HG03565 (cell line): ENCODE data around the gene PALD1.
A peak's percentile ranks its signal among the peaks of the same experiment; 100 is the strongest.
"Not testable (repeated sequence)": the region's sequence is repeated elsewhere in the genome, so short reads cannot be mapped to it uniquely, and the experiment has no call there.

Source experiments
- ATAC-seq: cut with Tn5 transposase; IDR thresholded peaks from one replicate; pipeline ENCODE4 v1.9.1; 2021; ENCODE audit warnings: mild to moderate bottlenecking, moderate library complexity; ENCODE audit not compliant: unreplicated experiment

Gene PALD1

DNA sequence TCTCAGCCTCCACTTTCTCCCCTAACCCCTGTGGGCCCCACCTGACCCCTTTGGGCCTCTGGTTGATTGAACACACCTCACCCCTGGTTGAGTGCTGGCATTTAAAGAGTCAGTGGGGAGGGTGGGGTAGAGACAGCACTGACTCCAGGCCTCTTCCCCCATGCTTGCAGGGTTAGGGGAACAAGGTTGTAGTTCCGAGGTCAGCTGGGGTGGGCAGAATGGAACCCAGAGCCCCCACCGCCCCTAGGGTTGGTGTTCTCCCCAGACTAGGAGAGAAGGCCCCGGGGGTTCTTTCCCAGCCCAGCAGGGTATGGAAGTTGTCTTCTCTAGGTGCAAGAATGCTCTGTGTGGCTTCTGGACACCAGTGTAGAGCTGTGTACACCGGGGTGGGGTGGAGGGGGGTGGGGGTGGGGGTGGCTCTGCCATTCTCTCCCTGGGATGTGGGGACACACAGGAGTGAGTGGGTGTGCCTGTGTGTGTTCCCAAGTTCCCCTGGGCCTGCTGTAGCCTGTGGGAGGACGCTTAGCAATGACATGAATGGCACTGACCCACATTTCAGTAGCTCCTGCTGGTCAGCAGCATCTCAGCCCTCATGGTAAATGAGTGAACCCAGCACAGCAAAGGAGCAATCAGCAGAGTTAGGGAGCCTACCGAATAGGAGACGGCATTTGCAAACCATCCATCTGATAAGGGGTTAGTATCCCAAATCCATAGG is 90.4 kb downstream of the PALD1 start:
- ATAC-seq, result no peak

GRCh38 chr10:70571236-70571635 is 92.7 kb downstream of the PALD1 start:
- ATAC-seq, result no peak

- ATAC-seq, result no peak
These were observed 93.3 kb downstream of the PALD1 start for GRCh38 chr10:70571636-70572439.

DNA sequence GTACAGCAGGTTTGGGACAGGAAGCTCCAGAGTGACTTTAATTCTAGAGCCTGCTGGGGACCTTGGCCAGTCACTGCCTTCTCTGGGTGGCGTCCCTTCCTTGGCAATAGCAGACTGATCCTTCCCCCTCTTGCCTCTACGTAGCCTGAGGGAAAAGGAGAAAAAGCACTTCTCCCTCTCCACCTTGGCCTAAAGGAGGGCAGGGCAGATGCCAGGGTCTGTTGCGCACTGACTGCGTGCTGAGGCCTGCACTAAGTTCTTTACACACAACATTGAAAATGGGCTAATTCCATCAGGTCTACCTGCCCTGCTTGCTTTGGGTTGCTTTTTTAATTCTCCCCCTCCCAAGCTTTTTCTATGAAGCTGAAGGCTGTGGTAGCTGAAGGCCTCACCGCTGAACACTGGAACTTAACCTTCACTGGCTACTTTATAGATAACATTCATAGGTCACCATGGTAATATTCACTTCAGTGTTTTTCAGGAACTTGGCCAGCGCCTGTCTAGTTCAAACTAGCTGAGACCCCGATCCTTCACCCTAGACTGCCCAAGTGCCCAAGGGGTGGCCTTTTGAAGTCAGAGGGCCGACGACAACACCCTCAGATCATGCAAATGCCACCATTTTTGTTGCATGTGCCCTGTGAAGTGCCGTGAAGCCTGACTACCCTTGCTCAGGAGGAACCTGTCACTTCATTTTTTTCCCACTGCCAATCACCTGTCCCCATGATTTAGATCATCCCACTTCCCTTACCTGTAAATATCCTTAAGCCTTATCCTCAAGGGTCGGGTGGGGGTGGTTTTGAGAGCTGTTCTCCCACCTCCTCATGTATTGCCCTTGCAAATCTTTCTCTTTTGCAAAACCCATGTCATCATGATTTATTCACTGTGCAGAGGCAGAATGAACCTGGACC is 95.3 kb downstream of the PALD1 start:
- no peak for ATAC-seq

- ATAC-seq, result no peak
These were observed 96.9 kb downstream of the PALD1 start for GRCh38 chr10:70575486-70575873.

GRCh38 chr10:70575874-70576802 is 97.6 kb downstream of the PALD1 start:
- ATAC-seq, result no peak

DNA sequence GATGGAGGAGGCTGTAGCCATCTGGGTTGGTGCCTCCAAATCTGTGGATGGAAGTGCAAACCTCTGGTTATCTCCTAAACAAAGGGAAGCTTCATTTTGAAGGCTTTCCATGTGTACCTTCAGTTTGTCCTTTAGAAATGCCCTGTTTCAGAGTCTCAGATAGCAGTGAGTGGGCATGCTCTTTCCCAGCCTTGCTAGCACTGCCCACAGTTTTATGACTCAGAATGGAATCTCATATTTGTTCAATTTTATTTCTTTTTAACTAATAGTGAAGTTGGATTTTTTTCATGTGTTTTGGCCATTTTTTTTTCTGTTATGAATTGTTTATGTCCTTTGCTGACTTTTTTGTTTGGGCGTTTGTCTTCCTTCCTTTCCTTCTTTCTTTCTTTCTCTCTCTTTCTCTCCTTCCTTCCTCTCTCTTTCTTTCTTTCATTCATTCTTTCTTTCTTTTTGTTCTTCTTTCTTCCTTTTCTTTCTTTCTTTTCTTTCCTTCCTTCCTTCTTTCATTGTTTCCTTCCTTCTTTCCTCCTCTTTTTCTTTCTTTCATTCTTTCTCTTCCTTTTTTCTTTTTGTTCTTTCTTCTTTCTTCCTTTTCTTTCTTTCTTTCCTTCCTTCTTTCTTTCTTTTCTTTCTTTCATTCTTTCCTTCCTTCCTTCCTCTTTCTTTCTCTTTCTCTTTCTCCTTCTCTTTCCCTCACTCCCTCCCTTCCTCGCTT is 98.4 kb downstream of the PALD1 start:
- ATAC-seq, result no peak

DNA sequence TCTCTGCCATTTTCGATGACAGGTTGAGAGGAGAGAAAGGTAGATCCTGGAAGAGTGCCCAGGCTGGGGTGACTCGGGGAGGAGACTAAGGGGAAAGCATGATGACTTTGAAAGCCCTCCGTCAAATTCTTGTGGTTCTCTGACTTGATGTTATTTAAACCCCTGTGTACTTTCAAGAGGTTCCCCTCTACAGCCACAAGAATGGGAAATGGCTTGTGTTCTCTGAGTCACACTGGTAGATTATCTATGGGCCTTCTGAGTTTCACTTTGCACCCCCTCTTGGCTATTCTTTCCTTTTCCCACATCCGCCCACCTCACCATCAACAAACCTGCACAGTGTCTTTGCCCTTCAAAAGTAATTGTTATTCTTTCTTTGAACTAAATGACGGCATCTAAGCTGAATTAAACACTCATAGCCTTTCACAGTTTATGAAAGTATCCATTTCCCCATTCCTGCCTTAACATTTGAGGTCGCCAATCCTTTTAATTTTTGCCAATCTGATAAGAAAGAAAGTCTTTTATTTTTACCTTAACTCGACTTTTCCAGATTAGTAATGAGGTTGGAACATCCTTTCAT is 99.9 kb downstream of the PALD1 start:
- peak; percentile 41 for ATAC-seq

DNA sequence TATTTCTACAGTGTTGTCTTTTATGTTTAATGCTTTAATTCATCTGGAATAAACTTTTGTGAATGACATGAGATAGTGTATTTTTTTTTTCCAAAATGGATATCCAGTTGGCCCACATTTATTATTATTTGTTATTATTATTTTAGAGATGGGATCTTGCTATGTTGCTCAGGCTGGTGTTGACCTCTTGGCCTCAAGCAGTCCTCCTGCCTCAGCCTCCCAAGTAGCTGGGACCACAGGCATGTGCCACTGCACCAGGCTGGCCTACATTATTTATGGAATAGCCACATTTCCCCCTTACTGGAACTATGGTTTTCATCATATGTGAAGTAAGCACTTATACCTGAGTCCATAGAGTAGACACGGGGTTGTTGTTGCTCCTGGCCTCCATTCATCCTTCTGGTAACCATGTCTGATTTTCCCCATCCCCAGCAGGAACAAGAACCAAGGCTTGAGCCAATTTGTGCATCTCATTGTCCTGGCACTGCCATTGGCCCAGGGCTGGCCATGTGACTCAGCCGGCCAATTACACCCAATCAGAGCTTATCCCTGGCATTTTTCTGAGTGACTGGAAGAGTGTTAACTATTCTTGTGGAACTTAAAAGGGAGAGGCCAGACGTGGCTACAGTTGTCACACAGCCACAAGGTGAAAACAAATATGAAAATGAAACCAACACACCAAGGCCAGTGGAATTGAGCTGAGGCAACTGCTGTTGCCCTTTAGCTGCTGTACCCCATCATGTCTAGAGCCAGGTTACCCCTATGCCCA is 100.9 kb downstream of the PALD1 start:
- ATAC-seq, result no peak

DNA sequence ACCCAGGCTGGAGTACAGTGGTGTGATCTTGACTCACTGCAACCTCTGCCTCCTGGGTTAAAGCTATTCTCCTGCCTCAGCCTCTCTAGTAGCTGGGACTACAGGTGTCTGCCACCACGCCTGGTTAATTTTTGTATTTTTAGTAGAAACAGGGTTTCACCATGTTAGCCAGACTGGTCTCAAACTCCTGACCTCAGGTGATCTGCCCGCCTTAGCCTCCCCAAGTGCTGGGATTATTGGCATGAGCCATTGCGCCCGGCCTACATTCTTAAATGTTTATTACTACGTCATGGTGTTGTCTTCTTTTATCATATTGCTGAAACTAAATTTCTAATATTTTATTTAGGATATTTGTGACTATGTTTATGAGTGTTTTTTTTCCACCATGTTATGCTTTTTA is 102.6 kb downstream of the PALD1 start:
- ATAC-seq, result not testable (repeated sequence)

DNA sequence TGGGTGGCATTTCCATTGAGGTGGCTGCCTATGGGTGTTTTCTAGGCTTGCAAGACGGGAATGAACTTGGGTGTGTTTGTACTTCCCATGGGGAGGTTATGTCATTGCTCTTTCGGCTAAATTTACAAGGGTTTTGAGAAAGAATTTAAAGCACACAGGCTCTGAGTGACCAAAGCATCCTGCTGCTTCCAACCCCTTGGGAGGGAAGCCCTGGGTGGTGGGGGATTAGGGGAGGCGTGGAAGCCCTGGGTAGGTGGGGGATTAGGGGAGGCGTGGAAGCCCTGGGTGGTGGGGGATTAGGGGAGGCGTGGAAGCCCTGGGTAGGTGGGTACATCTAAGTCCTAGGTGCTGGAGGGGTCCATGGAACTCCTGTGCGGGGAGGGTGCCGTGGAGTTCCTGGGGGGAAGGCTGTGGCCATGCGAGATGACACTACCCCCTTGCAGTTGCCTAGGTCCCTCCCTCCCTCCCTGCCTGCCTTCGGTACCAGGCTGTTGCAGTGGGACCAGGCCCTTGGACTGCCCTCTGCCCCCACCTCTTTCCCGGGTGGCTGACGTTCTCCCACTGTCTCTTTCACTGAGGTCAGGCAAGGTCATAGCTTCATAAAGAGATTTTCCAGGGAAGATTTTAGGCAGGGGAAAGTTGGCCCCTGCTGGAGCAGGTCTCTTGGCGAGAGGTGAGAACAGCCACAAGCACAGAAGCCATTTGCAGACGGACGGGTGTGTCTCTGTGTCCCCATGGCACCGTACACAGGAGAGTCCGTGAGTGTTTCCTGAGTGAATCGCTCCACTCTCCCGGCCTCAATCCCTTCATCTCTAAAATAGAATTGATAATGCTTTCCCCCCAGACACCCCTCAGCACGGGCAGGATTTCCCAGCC is 104.5 kb downstream of the PALD1 start:
- ATAC-seq, result no peak

- ATAC-seq, result no peak
These were observed 105.1 kb downstream of the PALD1 start for GRCh38 chr10:70583669-70584037.

DNA sequence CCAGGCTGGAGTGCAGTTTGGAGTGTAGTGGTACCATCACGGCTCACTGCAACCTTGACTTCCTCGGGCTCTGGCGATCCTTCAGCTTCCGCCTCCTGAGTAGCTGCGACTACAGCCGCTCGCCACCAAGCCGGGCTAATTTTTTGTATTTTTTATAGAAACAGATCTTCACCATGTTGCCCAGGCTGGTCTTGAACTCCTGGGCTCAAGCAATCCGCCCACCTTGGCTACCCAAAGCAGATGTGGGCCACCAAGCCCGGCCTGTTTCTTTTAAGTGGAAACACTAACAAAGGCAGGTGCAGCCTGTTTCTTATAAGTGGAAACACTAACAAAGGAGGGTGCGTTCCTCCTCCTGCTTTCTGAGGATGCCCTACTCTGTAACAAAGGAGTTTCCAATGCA is 105.8 kb downstream of the PALD1 start:
- ATAC-seq, result no peak

GRCh38 chr10:70584909-70585544 is 106.5 kb downstream of the PALD1 start:
- ATAC-seq, result no peak

DNA sequence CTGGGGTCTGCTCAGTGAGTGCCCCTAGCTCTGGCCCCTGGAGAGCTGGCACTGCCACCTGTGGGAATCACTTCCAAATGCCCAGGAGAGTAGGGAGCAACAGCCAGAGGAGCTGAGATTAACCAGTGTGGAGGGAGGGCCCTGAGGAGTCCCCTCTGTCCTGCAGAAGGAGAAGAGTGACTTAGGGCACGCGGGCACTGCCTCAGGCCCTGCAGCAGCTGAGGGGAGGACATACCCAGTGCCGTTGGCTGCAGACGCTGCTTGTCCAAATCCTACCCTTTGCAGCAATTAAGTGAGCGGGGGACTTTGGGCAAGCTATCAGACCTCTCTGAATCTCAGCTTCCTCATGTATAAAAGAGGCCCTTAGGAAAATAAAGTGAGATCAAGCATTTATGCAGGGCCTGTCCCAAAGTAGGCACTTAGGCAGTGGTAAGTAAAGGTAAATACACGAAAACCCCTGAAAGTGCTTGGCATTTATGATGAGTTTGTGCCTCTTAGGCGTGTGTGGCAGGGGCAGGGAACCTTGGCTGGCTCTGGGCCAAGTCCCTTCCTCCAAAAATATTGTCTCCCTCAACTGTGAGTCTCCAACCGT is 107.1 kb downstream of the PALD1 start:
- ATAC-seq, result no peak

GRCh38 chr10:70586348-70586930 is 107.9 kb downstream of the PALD1 start:
- ATAC-seq, result no peak
